Fibroblast of the aortic adventitia (primary cell): ENCODE results near the gene ITGA1. TPM values are rescaled to one million over a fixed set of nuclear protein-coding genes. Genes with fewer than 3 reads are reported as not detected.

Experiments
- DNase-seq: peaks from one replicate; pipeline ENCODE4 v3.0.0-alpha.2; 2010; ENCODE audit warnings: low read depth
- H3K4me3 ChIP-seq: 2 replicates; pipeline ENCODE4 v1.5.1; 2011; ENCODE audit warnings: low read depth, mild to moderate bottlenecking, control low read depth, low read length, moderate library complexity
- CTCF ChIP-seq: IDR thresholded peaks from 2 replicates; pipeline ENCODE4 v1.5.1; 2011; ENCODE audit warnings: mild to moderate bottlenecking, low read length, control low read depth, inconsistent platforms; ENCODE audit not compliant: insufficient read depth
- total RNA-seq: library from RNA; depleted of rRNA; stranded (reverse); fragments of >200 nt; gene quantifications from 2 replicates; pipeline ENCODE4 v1.2.3, GENCODE V29; 2012; ENCODE audit warnings: low replicate concordance

Gene ITGA1
- total RNA-seq, 1 donor = 4.2 TPM

- H3K4me3 ChIP-seq = no peak overlapping the region
- TF ChIP-seq CTCF = no peak
- DNase-seq = peak; percentile 43
These were observed 160.1 kb downstream of the ITGA1 start for GRCh38 chr5:52947851-52948250.

- DNase-seq = peak; percentile 92
- H3K4me3 ChIP-seq = no peak overlapping the region
- peak; percentile 83 for TF ChIP-seq CTCF
These were observed 160.8 kb downstream of the ITGA1 start for GRCh38 chr5:52948418-52949076.

GRCh38 chr5:52950686-52951085, 163.0 kb downstream of the ITGA1 start:
- H3K4me3 ChIP-seq = no peak overlapping the region
- DNase-seq = no peak
- no peak for TF ChIP-seq CTCF

GRCh38 chr5:52952483-52952882, 164.8 kb downstream of the ITGA1 start:
- DNase-seq = no peak
- TF ChIP-seq CTCF = no peak
- H3K4me3 ChIP-seq = no peak overlapping the region

- no peak overlapping the region for H3K4me3 ChIP-seq
- DNase-seq = no peak
- TF ChIP-seq CTCF = no peak
These were observed 168.3 kb downstream of the ITGA1 start for GRCh38 chr5:52956014-52956413.

GRCh38 chr5:52956915-52957747, 169.4 kb downstream of the ITGA1 start:
- no peak overlapping the region for H3K4me3 ChIP-seq
- DNase-seq = peak; percentile 10
- no peak for TF ChIP-seq CTCF
